Measurements from ENCODE around the gene FAM240B.

The FAM240B gene

GRCh38 chr9:38673399-38674193, 46.3 kb downstream of the FAM240B start:
- TF ChIP-seq CTCF (IDR thresholded peaks at IDR 0.05; ENCODE audit: low read depth, low read length) = no peak

GRCh38 chr9:38671748-38672147, 48.2 kb downstream of the FAM240B start:
- H3K4me3 ChIP-seq (ENCODE audit: low read depth, low read length) = no peak overlapping the region
- no peak for TF ChIP-seq CTCF (IDR thresholded peaks at IDR 0.05; ENCODE audit: low read depth, low read length)

More at GRCh38 chr9:38673399-38674193, 46.3 kb downstream of the FAM240B start:
- H3K4me3 ChIP-seq (ENCODE audit: low read depth, low read length) = no peak overlapping the region

GRCh38 chr9:38671372-38671731, 48.6 kb downstream of the FAM240B start:
- H3K4me3 ChIP-seq (ENCODE audit: low read depth, low read length) = no peak overlapping the region
- TF ChIP-seq CTCF (IDR thresholded peaks at IDR 0.05; ENCODE audit: low read depth, low read length) = no peak

- no peak for TF ChIP-seq CTCF (IDR thresholded peaks at IDR 0.05; ENCODE audit: low read depth, low read length)
- no peak overlapping the region for H3K4me3 ChIP-seq (ENCODE audit: low read depth, low read length)
Observed at GRCh38 chr9:38670542-38671371, 49.2 kb downstream of the FAM240B start.

- TF ChIP-seq CTCF (IDR thresholded peaks at IDR 0.05; ENCODE audit: low read depth, low read length) = no peak
- H3K4me3 ChIP-seq (ENCODE audit: low read depth, low read length) = no peak overlapping the region
Observed at GRCh38 chr9:38668791-38669466, 51.0 kb downstream of the FAM240B start.

GRCh38 chr9:38662763-38663593, 57.0 kb downstream of the FAM240B start:
- H3K4me3 ChIP-seq (ENCODE audit: low read depth, low read length) = no peak overlapping the region
- no peak for TF ChIP-seq CTCF (IDR thresholded peaks at IDR 0.05; ENCODE audit: low read depth, low read length)
